ENCODE data around the gene ARFGEF3.

DNA sequence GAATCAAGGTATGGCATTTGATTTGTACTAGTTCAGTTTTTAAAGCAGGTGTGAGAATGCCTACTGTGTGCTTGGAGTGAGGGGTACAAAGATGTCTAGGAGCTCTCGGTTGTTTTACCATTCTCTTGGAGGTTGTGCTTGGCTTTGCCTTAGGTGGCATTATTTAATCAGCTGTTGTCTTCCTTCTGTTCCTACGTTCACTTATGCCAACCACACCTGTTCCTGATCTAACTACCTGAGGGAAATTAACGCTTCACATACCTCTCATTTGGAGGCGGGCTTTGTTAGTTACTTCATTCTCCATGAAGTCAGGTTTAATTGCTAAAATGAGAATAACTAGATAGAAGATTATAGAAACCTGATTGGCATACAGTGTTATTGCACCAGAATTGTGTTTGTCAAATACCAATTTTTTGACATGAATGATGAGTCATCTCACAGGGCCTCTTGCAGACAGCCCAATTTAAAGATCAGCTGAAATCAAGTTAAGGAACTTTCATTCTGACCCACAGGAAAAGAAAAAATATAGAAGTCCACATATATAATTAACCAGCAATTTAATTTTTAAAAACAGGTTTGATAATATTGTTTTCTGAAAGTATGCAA, 81.4 kb downstream of the ARFGEF3 start:
- TF ChIP-seq, protein P1, sequence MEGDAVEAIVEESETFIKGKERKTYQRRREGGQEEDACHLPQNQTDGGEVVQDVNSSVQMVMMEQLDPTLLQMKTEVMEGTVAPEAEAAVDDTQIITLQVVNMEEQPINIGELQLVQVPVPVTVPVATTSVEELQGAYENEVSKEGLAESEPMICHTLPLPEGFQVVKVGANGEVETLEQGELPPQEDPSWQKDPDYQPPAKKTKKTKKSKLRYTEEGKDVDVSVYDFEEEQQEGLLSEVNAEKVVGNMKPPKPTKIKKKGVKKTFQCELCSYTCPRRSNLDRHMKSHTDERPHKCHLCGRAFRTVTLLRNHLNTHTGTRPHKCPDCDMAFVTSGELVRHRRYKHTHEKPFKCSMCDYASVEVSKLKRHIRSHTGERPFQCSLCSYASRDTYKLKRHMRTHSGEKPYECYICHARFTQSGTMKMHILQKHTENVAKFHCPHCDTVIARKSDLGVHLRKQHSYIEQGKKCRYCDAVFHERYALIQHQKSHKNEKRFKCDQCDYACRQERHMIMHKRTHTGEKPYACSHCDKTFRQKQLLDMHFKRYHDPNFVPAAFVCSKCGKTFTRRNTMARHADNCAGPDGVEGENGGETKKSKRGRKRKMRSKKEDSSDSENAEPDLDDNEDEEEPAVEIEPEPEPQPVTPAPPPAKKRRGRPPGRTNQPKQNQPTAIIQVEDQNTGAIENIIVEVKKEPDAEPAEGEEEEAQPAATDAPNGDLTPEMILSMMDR (conservative IDR thresholded peaks at IDR 0.05 in 1 of 2, IDR thresholded peaks at IDR 0.05 in 1 of 2; ENCODE audit: extremely low read depth in 1 of 2, insufficient read depth in 1 of 2, low read depth in 1 of 2, low read length in 2 of 2), result no peak
- no peak for TF ChIP-seq EZH2 (IDR thresholded peaks at IDR 0.05; ENCODE audit: borderline replicate concordance, low read length)
